GM15510 (cell line): ENCODE results near the gene OXCT1.

Experiments
- POLR2A ChIP-seq: IDR thresholded peaks from 3 replicates; pipeline ENCODE4 v1.6.1; 2011; ENCODE audit warnings: borderline replicate concordance; ENCODE audit not compliant: insufficient read length; ENCODE audit errors: extremely low read depth

OXCT1 gene

GRCh38 chr5:41817625-41818301 is 52.5 kb downstream of the OXCT1 start:
- no peak for TF ChIP-seq POLR2A

- TF ChIP-seq POLR2A: no peak
Measured at GRCh38 chr5:41815663-41816229, 54.5 kb downstream of the OXCT1 start.

- TF ChIP-seq POLR2A: no peak
Measured at GRCh38 chr5:41815261-41815660, 55.0 kb downstream of the OXCT1 start.

- TF ChIP-seq POLR2A: no peak
Measured at GRCh38 chr5:41812156-41812555, 58.1 kb downstream of the OXCT1 start.

GRCh38 chr5:41809128-41809527 is 61.1 kb downstream of the OXCT1 start:
- TF ChIP-seq POLR2A: no peak

- TF ChIP-seq POLR2A: no peak
Measured at GRCh38 chr5:41808294-41808693, 61.9 kb downstream of the OXCT1 start.

GRCh38 chr5:41797662-41798061 is 72.6 kb downstream of the OXCT1 start:
- no peak for TF ChIP-seq POLR2A

GRCh38 chr5:41796061-41796460 is 74.2 kb downstream of the OXCT1 start:
- TF ChIP-seq POLR2A: no peak

GRCh38 chr5:41795125-41795524 is 75.1 kb downstream of the OXCT1 start:
- no peak for TF ChIP-seq POLR2A

GRCh38 chr5:41794471-41794870 is 75.8 kb downstream of the OXCT1 start:
- TF ChIP-seq POLR2A: no peak

- TF ChIP-seq POLR2A: no peak
Measured at GRCh38 chr5:41793141-41793770, 77.0 kb downstream of the OXCT1 start.

GRCh38 chr5:41790038-41790776 is 80.0 kb downstream of the OXCT1 start:
- no peak for TF ChIP-seq POLR2A

- no peak for TF ChIP-seq POLR2A
Measured at GRCh38 chr5:41789434-41789833, 80.8 kb downstream of the OXCT1 start.

- TF ChIP-seq POLR2A: no peak
Measured at GRCh38 chr5:41788941-41789368, 81.3 kb downstream of the OXCT1 start.

GRCh38 chr5:41787265-41787664 is 83.0 kb downstream of the OXCT1 start:
- TF ChIP-seq POLR2A: no peak
